Measurements from ENCODE around the gene HMGB3.
"Not testable (repeated sequence)": the region's sequence is repeated elsewhere in the genome, so short reads cannot be mapped to it uniquely, and the experiment has no call there.

HMGB3 gene

GRCh38 chrX:150977411-150978162 is 5.5 kb upstream of the HMGB3 start:
- DNase-seq (ENCODE audit: low read depth in 2 of 2): no peak

- DNase-seq (ENCODE audit: low read depth in 2 of 2): no peak
Observed at GRCh38 chrX:150980186-150980585, 2.9 kb upstream of the HMGB3 start.

GRCh38 chrX:150980711-150981110 is 2.4 kb upstream of the HMGB3 start:
- no peak for DNase-seq (ENCODE audit: low read depth in 2 of 2)

GRCh38 chrX:150982235-150982787 is 824 bp upstream of the HMGB3 start:
- DNase-seq (ENCODE audit: low read depth in 2 of 2): no peak

GRCh38 chrX:150983521-150984168 is 510 bp downstream of the HMGB3 start:
- no peak for DNase-seq (ENCODE audit: low read depth in 2 of 2)

GRCh38 chrX:150984169-150984824 is 1.2 kb downstream of the HMGB3 start:
- DNase-seq (ENCODE audit: low read depth in 2 of 2): no peak

- not testable (repeated sequence) for DNase-seq (ENCODE audit: low read depth in 2 of 2)
Observed at GRCh38 chrX:150987687-150988086, 4.6 kb downstream of the HMGB3 start.

- no peak for DNase-seq (ENCODE audit: low read depth in 2 of 2)
Observed at GRCh38 chrX:150989420-150989819, 6.3 kb downstream of the HMGB3 start.

- no peak for DNase-seq (ENCODE audit: low read depth in 2 of 2)
Observed at GRCh38 chrX:150990910-150991309, 7.8 kb downstream of the HMGB3 start.

- DNase-seq (ENCODE audit: low read depth in 2 of 2): no peak
Observed at GRCh38 chrX:151000861-151001331, 17.8 kb downstream of the HMGB3 start.

GRCh38 chrX:151004085-151004484 is 20.9 kb downstream of the HMGB3 start:
- DNase-seq (ENCODE audit: low read depth in 2 of 2): no peak

GRCh38 chrX:151006410-151007109 is 23.4 kb downstream of the HMGB3 start:
- DNase-seq (ENCODE audit: low read depth in 2 of 2): no peak

GRCh38 chrX:151009582-151009981 is 26.4 kb downstream of the HMGB3 start:
- DNase-seq (ENCODE audit: low read depth in 2 of 2): no peak

- no peak for DNase-seq (ENCODE audit: low read depth in 2 of 2)
Observed at GRCh38 chrX:151013164-151013743, 30.1 kb downstream of the HMGB3 start.

- no peak for DNase-seq (ENCODE audit: low read depth in 2 of 2)
Observed at GRCh38 chrX:151015684-151016083, 32.5 kb downstream of the HMGB3 start.

GRCh38 chrX:151019856-151020255 is 36.7 kb downstream of the HMGB3 start:
- DNase-seq (ENCODE audit: low read depth in 2 of 2): no peak

GRCh38 chrX:151030845-151031244 is 47.7 kb downstream of the HMGB3 start:
- DNase-seq (ENCODE audit: low read depth in 2 of 2): no peak

GRCh38 chrX:151031391-151031975 is 48.3 kb downstream of the HMGB3 start:
- no peak for DNase-seq (ENCODE audit: low read depth in 2 of 2)

GRCh38 chrX:151039351-151039750 is 56.2 kb downstream of the HMGB3 start:
- no peak for DNase-seq (ENCODE audit: low read depth in 2 of 2)

All from activated CD4-positive, alpha-beta T cell treated with anti-CD3 and anti-CD28 coated beads for 24 hours (primary cell).